HG03342 (cell line): Measurements from ENCODE around the gene SEMA4D.

Experiments used
- ATAC-seq: cut with Tn5 transposase; IDR thresholded peaks from one replicate; pipeline ENCODE4 v1.9.1; 2021; ENCODE audit warnings: mild to moderate bottlenecking, moderate library complexity; ENCODE audit not compliant: unreplicated experiment

The SEMA4D gene

DNA sequence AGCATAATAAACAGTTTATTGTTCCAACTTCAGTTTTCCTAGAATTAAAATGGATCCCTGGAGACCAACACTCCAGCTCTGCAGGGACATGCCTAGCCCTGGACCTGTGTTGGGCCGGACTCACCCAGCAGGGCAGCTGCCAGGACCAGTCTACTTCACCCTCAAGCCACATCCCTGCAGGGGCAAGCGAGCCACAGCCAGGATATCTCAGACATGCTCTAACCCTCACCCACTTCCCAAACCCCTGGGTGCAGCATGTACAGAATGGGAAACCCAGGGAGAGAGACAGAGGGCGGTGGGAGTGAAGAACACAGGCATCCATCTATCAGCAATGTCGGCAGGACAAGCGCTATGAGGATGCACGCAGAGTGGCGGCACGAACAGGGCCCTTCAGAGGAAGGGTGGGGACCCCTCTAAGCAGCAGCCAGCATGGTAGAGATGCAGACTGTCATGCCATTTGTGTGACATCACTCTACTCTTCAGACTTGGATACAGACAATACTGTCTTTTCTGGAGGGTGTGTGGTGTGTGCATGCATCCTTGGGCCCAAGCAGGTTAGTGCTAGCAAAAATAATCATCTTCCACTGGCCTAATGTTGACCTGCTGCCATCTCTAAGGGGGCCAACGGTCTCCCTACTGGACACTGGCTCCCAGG, 83.1 kb downstream of the SEMA4D start:
- ATAC-seq: no peak

DNA sequence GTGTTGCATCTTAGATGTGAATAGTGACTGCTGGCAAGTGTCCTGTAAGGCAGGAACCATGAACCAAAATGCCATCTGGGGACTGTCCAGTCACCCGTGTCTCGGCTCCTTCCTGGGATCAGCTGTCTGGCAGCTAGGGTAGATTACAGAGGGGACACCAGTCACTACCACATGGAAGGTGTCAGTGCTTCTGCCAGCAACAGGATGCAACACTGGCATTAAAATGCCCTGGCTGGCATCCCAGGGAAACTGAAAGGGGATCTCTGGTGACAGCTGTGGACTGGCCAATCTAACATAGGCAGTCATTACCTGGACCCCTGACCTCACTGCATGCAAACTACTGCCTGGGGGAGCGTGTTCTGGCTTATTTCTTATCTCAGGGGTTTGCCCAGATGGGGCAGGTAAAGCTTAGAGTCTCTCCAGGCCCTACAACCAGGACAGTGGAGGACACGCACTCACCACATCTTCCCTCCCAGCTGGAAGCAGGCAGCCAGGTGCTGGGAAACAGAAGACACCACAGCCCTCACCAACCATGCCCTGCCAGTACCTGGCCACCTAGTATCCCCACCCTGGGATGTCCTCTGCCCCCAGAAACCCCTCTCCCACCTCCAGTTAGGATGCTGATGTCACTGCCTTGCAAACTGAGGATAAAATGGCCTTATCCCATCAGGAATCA, 83.8 kb downstream of the SEMA4D start:
- no peak for ATAC-seq

DNA sequence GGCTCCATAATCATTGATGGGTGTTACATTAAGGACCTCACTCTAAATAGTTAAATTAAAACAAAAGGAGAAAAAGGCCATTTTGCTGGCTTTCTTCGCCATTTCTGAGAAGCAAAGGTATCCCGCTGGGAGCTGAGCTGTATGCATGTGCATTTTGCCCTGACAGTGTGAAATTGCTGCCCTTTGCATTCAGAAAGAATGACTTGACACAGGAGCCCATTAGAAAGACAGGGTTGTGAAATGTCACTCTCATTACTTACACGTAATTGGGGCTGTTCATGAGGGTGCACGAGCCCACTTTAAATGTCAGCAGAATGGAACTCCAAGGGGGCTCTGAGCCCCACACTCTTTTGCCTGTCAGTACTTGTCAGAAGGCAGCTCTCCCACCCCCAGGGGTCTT, 85.0 kb downstream of the SEMA4D start:
- ATAC-seq: no peak

DNA sequence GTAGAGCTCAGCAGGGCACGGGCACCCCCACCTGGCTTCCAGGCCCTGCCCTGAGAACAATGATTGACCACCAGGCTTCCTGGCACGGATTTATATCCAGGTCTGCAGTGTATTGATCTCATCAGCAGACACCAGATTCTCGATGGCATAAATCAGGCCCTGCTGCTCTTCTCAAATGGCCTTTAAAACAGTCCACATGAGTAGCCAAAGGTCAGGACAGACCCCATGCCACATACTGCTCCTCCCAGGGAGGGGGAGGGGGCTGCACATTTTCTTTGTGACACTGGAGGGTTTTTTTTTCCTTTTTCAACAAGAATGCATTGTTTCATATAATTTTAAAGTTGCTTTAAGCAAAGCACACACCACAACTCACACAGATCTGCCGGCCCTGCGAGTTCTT, 85.4 kb downstream of the SEMA4D start:
- ATAC-seq: no peak

DNA sequence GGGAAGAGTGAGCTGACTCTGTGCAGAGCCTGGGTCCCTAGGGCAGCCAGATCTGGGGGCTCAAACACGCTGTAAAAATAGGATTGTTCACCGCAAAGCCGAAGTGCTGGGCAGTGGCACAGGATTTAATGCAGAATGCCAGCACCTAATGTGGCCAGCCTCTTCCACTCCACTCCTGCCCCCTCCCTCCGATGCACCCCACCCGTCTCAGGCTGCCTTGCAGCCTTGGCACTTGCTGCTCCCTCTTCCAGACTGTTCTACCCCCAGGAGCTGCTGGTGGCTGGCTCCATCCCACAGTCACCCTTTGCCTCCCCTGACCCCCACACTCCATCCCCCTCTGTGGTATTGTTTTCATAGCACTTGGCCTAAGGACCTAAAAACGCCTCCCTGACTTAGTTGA, 86.2 kb downstream of the SEMA4D start:
- no peak for ATAC-seq

DNA sequence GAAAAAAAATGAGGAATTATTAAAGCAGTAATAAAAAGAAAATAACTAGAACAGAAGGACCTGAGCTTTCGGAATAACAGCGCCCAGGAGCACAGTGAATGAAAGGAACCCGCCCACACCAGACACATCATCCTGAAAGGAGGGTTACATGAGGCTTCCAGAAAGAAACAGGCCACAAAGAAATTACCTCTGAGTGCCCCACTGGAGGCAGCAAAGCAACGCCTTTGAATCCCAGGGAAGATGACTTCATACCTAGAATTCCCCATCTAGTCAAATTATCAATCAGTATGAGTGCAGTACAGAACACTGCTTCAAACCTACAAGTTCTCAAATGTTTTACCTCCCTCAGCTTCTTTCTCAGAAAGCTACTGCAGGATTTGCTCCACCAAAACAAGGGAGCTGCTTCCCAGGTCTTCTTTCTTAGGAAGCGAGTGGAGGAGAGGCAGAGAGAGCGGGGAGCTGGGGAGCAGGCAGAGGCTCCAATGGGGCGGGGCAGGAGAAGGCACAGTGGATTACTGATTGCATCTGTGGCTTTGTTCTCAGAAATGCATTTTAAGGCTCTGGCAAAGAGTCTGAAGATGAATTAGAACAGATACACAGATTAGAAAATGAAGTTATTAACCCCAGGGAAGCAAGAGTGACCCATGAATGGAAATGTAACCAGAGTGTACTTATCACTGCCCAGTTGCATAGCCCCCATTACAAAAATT, 87.1 kb downstream of the SEMA4D start:
- ATAC-seq: peak; percentile 54

DNA sequence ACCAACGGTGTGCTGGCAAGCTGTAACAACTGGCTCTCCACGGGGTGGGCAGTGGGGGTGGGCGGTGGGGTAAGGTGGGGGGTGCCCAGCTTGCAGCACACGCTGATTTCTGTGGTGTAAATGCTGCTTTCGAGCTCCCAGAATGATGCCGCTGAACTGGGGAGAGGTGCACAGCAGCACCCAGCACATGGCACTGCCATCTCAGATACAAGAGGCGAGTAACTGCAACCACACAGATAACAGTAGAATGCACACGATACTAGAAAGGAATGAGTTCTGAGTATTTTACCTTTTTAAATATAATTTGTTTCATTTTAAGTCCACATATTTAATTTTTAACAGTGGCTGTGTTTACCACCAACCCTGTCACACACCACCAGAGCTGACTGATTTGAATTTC, 87.9 kb downstream of the SEMA4D start:
- ATAC-seq: no peak

DNA sequence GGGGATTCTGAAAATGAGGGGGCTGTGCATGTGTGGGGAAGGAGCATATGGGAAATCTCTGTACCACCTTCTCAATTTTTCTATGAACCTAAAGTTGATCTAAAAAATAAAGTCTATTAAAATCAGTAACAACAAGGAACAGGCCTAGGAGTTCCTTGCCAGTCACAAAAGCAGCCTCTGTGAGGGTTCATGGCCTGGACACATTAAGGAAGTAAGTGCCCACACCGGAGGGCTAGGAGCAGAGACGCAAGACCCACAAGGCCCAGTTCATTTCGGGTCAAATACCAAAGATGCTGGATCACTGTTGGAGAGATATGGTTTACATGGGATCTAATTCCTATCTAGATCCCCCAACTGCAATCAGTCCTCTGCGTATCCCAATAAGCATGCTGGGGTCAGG, 88.4 kb downstream of the SEMA4D start:
- no peak for ATAC-seq

DNA sequence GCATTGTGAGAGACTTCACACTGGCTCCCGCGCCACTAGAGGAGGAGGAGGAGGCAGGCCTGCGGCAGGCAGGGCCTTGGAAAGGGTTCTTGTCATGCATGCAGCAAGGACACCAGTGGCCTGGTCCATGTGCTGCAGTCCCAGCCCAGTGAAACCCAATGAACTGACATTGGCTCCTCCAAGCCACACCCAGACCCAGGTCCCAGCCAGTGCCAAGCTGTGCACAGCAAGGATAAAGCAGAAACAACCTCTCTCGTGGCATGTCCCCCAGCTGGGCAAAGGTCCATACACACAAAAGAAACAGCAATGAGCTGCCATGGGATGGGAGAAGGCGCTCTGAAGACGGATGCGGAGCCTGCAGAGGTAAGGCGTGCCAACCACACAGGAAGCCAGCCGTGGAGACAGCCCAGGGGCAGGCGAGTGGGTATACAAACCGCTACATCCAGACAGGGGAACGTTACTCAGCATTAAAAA, 89.2 kb downstream of the SEMA4D start:
- ATAC-seq: no peak

DNA sequence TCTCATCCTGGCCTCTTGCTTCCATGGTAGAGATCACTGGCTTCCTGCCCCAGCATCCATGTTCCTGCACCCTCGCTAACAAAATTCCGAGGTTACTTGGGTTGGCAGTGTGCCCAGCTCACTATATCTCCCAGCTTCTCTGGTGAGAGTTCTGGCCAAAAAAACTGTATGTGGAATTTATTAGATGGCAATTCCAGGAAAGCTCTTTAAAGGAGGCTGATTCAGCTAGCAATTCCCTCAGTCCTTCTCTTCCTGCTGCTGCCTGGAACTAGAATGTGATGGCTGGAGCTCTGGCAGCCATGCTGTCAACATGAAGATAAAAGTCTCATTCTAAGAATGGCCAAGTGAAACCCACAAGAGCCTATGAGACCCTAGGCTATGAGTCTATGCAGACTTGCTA, 90.8 kb downstream of the SEMA4D start:
- ATAC-seq: no peak

DNA sequence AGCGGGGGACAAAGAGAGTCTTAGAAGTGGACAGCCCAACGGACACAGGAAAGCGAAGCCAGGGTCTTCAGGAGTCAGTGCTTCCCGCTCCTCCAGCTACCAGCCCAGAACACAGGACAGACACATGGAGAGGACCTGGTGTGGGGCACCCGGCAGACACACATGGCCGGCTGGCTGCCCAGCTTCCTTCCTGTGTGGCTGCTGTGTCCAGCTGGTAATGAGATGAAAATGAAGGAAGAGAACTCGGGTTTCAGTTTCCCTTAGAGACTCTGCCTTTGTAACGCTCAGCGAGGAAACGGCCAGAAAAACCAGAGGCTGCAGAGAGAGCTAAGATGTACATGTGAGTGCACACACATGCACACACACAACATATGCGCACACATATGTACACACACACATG, 92.1 kb downstream of the SEMA4D start:
- peak; percentile 54 for ATAC-seq

DNA sequence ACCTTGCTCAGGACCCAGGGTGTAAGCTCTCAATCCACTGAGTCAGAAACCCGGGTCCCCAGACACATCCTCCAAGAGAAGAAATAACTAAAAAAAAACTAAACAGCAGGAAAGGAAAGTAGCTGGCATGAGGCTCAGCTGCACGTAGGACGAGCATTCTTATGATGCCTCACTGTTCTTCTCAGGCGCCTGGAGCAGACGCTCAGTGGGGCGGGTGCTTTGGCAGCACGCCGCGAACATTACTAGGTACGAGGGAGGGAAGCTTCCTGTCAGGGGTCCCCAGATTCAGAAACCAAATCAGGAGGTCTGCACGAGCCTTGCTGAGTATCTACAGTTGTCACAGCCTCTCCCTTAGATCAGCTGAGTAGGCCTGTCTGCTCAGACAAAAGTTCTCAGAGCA, 93.8 kb downstream of the SEMA4D start:
- ATAC-seq: no peak

DNA sequence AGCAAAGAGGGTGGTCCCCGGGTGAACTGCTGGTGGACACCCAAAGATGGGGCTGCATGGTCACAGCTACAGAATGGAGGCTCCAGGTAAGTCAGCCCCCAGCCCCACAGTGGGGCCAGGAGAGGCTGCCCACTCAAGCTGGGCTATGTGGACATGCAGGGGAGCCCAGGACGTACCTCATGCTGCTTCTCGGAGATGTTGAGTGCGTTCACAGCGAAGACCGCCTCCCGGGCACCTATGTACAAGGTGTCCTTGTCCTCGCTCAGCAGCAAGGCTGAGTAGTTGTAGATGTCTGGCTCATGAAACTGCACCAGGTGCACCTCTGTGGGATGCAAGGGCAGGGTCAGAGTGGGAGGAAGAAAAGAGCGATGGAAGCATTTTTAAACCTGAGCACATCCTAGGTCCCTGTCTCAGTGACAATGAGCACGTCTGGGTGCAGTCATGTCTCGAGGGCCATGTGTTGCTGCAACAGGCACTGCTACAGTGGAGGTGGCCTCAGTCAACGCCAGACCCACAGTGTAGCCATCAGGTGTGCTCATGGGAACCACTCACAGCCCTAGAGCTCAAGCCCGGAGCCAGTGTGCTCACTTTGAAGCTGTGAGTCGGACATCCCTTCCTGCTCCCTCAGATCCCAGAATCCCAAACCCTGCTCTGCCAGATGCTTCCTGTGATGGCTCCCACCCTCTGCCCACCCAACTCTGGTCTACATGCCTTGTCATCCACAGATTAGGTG, 95.1 kb downstream of the SEMA4D start:
- ATAC-seq: no peak

DNA sequence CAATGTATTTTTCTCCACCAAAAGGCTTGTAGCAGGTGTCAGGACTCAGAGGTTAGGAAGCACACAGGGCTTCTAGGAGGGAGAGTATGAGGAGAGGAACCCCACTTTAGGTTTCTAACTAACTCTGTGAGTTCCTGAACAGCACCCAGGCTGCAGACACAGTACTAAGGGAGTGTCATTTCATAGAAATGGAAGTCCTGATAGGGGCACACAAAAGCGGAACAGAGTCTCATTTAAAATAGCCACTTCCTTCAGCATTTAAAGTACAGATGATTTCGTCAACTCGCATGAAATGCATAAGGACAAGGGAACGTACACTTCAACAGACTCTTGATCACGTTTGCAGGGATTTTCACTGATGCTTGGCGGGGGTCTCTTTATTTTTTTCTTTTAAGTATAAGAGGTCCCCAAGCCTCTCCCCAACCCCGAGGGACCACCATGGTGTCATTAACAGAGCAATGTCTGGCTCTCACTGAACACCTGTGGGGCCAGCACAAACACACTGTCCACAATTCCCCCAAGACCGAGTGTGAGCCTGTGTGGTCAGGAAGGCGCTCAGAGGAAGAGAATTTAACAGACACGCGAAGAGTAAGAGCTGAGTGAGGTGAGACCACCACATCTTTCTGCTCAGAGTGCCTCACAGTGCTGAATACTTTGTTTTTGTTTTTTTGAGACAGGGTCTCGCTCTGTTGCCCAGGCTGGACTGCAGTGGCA, 97.4 kb downstream of the SEMA4D start:
- ATAC-seq: peak; percentile 86

DNA sequence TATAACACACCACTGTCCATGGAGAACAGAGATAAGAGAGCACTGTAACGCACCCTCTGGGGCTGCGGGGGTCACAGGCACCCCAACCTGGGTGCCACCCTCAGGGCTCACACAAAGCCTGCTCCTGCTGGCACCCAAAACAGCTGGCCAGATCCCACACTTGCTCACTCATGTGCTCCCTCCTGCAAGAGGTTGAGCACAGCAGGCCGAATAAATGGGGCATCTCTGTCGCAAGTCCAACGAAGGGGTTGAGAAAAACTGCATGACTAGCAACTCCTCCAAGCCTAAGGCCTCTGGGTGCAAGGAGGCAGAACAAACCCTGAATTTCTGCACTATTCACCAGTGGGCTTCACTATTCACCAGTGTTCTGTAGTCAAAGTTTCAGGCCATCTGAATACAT, 99.3 kb downstream of the SEMA4D start:
- ATAC-seq: no peak

DNA sequence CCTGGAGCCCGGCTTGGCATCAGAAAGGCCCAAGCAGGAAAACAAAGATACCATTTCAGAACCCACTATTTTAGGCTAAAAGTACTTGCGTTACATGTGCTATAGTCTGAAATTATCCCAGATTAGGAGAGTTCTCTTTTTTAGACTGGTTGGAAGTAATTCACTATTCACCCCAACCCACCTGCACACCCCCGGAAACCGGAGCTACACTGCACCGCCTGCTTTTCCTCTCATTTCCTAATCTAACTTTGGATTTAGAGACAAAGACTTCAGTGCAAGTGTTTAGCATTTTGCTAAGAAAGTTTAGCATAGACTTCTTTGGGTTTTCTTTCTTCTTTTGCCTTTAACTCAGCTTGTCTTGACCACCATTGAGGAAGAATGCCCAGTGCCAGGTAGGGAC, 100.4 kb downstream of the SEMA4D start:
- no peak for ATAC-seq

DNA sequence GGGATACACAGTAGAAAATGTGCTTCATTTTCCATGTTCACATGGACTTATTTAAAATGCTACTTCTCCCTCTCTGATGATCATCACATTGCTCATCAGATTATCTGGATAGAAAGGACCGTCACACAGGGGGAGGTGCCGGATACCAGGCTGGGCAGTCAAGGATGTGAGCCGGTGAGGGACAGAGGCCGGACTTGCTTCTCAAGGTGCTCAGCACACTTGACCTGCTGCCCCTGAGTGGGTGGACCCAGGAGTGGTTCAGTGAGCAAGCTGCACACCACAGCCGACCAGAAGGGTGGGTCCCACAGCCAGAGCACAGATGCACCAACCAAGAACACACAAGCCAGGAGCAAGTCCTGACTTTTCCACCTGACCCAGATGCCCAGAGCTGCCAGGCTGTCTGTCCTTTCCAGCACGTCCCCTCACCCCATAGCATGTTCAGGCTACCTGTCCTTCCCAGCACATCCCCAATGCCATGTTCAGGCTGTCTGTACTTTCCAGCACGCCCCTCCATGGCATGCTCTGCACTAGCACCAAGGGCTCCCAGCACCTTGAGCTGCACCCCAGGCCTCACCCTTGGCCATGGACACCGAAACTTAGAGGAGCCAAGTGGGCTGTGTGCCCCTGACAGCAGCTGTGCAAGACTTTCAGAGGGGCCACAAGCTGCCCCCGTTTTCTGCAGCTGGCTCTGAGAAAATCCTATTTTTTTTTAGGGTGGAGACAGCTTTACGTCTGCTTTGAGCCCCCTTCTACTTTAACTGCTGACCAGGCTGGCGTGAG, 101.8 kb downstream of the SEMA4D start:
- no peak for ATAC-seq

DNA sequence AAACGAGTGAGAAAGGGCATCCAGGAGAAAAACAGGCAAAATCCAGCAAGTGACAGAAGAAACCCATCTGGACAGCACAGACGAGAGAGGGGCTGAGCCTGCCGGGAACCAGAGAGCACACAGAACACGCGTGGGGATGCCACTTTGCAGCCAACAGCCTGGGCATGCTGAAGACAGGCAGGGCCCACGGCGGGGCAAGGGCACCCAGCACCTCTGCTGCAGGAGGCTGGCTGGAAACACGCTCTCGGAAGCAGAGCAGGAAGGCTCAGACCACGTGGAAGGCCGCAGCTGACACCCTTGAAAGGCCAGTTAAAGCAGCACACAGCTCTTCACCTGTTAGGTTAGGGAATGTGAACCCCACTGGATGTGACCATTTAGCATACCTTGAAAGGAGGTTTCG, 103.5 kb downstream of the SEMA4D start:
- ATAC-seq: no peak

DNA sequence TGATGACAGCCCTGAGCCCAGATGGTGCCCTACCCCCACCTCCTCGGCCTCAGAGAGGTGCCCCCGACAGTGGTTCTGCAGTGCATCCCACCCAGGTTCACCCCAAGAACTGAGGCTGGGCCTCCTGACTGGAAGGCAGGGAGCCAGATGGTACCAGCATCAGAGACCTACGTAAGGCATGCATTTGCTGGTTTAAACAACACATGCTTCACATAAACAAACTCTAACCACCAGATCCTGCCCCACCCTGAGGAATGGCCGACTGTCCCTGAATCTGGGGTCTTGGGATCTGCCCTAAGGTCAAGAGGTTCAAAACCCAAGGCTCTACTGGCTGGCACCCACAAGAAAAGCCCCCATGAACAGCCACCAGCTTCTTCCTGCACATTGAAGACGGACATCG, 106.3 kb downstream of the SEMA4D start:
- no peak for ATAC-seq

DNA sequence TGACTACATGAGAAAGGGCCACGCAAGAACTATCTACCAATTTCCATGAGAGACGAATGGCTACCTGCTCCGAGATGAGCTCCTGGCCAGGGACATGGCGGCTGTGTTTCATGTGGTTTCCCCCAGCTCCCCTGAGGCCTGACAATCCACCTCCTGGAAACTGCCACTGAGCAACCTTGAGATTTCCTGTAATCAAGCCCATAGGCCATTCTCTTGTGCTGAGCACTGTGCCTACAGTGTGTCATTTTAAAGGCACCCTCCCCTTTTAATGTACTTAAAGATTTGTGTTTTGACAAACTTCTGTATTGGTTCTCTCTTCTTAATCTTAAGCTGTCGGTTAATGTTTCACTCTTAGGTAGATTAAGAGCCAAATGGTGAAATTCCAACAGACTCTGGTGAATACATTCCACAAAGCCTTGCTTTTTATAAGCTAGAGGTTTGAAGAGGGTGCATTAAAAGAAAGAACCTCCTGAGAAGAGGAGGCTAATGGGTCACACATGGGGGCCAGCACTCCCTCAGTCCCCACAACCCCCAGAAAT, 107.3 kb downstream of the SEMA4D start:
- ATAC-seq: no peak
